T-helper 17 cell (primary cell): Measurements from ENCODE around the gene JAZF1. TPM values are rescaled to one million over a fixed set of nuclear protein-coding genes. Genes with fewer than 3 reads are reported as not detected.
A peak's percentile ranks its signal among the peaks of the same experiment; 100 is the strongest.

ENCODE experiments used
- ATAC-seq: fragments of 150-1000 bp; cut with Tn5 transposase; 2 replicates; pipeline ENCODE4 v1.10.0; 2021; ENCODE audit warnings: mild to moderate bottlenecking, moderate library complexity
- DNase-seq, 3 donors: peaks; one replicate each; pipeline versions ENCODE4 v3.0.0 to v3.0.0-alpha.2; 2020 to 2021
- H3K9me3 ChIP-seq: one replicate; pipeline ENCODE4 v1.7.0; 2013; ENCODE audit warnings: low read length, mild to moderate bottlenecking; ENCODE audit not compliant: control insufficient read depth, poor library complexity, severe bottlenecking
- H3K27ac Mint-ChIP-seq: one replicate; pipeline ENCODE4 v1.8.0; 2022; ENCODE audit warnings: mild to moderate bottlenecking, moderate library complexity, mixed read lengths
- H3K27me3 Mint-ChIP-seq: one replicate; pipeline ENCODE4 v1.8.0; 2022; ENCODE audit warnings: mixed read lengths
- H3K36me3 Mint-ChIP-seq: one replicate; pipeline ENCODE4 v1.8.0; 2022; ENCODE audit warnings: low read depth, mixed read lengths
- H3K4me1 Mint-ChIP-seq: one replicate; pipeline ENCODE4 v1.8.0; 2022; ENCODE audit warnings: mild to moderate bottlenecking, mixed read lengths
- H3K4me3 Mint-ChIP-seq: one replicate; pipeline ENCODE4 v1.8.0; 2022; ENCODE audit warnings: mild to moderate bottlenecking, moderate library complexity, mixed read lengths
- total RNA-seq, 4 donors: library from RNA in 2 of 4; stranded (reverse) in 2 of 4; gene quantifications; one replicate each; pipeline ENCODE4 v1.2.3 and lab custom pipeline; 2022 to 2026

Gene JAZF1
- total RNA-seq, 2 donors from 2014 or later, result 12.4 to 13.4 TPM

DNA sequence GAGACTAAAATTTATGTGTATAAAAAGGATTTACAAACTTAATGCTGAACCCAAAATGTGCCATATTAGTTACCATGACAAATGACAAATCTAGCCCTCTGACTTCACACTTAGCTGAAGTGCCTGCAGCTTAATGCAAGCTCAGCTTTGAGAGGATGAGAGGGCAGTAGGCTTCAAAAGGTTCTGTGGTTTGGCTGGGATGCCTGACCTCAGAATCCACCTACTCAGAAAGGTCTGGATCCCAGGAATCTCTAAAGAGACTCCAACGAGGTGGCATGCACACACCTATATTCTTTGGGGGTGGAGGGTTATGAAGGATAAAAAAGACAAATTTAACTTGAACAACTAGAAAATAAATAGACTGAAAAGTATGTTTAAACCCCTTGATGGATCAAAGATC lies 227.2 kb downstream of the JAZF1 start:
- H3K4me1 Mint-ChIP-seq, result peaks cover 22% of the 10 kb centered on the region
- no peaks in the 10 kb centered on the region for H3K27me3 Mint-ChIP-seq
- H3K27ac Mint-ChIP-seq, result no peak overlapping the region
- peaks cover 8% of the 10 kb centered on the region for H3K36me3 Mint-ChIP-seq
- no peaks in the 10 kb centered on the region for H3K9me3 ChIP-seq
- ATAC-seq, result no peak
- DNase-seq, result no peak
- H3K4me3 Mint-ChIP-seq, result no peak overlapping the region

DNA sequence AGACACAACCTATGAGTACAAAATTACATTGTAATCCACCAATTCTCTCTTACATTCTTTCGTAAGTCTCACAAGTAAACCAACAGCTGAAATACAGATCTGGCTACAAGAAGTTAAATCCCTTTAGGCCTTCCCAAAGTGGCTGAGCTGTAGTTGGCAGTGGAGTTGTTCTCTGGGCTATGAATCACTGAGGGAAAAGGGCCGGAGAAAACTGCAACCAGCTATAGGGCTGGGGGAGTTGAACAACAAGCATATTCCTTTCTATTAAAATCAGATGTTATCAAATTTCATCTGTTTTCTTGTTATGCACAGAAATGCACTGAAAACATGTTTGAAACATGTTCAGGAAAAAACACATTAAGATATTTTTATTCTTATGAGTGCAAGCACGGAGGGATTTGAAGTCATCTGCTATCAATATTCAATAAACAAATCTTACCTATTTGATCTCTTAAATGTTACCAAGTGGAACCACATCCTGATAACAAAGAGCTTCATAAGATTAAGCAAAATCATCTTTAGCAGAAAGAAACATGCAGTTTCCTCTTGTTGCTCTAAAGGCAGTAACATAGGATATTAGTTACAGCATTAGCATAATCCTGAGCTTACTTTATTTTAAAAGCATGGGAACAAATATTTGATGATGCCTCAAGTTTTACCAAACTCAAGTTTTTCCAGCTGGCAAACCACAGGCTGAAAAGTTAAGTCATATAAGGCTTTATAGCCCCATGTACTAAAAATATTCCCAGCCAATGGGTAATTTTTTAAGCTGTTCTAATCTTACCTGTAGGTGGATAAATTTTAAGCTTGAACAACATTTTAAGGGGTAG lies 227.9 kb downstream of the JAZF1 start:
- Mint-ChIP-seq H3K27ac (no peak overlapping the region), H3K27me3 (no peaks in the 10 kb centered on the region), H3K4me3 (no peak overlapping the region), H3K4me1 (peaks cover 24% of the 10 kb centered on the region), H3K36me3 (peaks cover 11% of the 10 kb centered on the region)
- DNase-seq (no peak), ATAC-seq (peak; percentile 30)
- H3K9me3 ChIP-seq, result no peaks in the 10 kb centered on the region

DNA sequence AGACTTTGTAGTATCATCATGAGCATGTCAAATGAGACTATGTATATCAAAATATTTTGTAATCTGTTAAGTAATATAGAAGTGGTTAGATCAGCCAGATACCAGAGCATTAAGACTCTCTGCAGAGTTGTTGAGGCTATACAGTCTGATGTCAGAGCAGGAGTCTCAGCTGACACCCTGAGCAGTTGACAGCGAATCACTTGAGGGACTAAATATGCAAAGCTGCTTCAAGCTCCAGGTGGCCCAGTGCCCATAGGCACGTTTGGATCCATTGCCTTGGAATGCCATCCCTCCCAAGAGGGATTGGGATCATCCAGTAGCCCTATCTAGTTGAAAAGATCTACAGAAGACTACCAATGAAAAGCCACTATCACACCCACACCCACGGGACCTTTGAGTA lies 230.5 kb downstream of the JAZF1 start:
- no peak overlapping the region for H3K4me3 Mint-ChIP-seq
- peaks cover 14% of the 10 kb centered on the region for H3K36me3 Mint-ChIP-seq
- H3K27ac Mint-ChIP-seq, result no peak overlapping the region
- ATAC-seq (no peak), DNase-seq (no peak)
- no peaks in the 10 kb centered on the region for H3K27me3 Mint-ChIP-seq
- H3K9me3 ChIP-seq, result no peaks in the 10 kb centered on the region
- H3K4me1 Mint-ChIP-seq, result peaks cover 26% of the 10 kb centered on the region

DNA sequence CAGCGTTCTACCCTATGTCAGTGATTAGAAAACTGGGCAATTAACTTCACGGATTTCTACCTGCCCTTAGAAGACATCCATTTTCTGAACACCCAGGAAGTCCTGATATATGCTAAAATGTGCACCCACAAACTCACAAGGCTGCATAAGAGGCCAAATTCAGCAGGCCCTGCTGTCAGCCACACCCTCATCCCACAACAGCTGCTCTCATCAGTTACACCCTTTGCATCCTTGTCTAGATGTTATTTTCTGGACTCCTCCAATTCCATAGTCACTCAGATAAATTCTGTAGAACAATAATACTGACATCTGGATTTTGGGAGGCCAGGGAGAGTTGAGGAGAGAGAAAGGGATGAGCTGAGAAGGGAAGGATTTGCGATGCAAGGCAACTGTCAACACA lies 231.7 kb downstream of the JAZF1 start:
- H3K27ac Mint-ChIP-seq, result peak overlapping the region; percentile 62
- peaks cover 14% of the 10 kb centered on the region for H3K36me3 Mint-ChIP-seq
- no peak overlapping the region for H3K4me3 Mint-ChIP-seq

DNA sequence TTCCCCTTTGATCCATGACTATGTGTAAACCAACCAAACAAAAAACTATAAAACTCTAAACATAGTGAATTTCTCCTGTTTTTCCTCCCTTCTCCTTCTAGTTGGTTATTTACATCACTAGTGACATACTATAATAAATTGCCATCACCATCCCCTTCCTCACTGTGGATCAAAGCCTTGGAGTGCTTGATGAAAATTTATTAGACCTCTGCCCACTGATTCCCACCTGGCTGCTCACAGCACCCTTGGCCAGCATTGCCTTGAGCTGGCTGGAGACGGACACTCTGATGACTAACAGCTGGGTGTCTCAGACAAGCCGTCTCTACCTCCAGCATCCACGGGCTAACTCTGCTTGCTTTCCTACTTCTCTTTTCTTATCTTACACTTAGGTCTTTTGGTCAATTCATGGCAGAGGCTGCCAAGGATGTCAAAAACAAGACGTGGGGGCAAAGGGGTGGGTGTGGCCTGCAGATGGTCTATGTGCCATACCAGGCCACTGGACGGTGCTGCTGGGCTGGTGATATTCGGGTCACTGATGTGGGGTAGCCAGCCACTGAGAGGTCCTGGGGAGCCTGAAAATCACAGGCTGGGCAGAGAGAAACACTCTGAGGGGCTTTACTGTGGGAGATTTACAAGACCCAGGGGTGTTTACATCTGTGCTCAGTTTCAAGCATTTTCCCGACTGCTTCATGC lies 232.9 kb downstream of the JAZF1 start:
- peaks cover 15% of the 10 kb centered on the region for H3K4me1 Mint-ChIP-seq

More for the DNA sequence above, 231.7 kb downstream of the JAZF1 start:
- no peak for DNase-seq
- no peak for ATAC-seq
- Mint-ChIP-seq H3K27me3 (no peaks in the 10 kb centered on the region), H3K4me1 (peaks cover 21% of the 10 kb centered on the region)
- no peaks in the 10 kb centered on the region for H3K9me3 ChIP-seq

DNA sequence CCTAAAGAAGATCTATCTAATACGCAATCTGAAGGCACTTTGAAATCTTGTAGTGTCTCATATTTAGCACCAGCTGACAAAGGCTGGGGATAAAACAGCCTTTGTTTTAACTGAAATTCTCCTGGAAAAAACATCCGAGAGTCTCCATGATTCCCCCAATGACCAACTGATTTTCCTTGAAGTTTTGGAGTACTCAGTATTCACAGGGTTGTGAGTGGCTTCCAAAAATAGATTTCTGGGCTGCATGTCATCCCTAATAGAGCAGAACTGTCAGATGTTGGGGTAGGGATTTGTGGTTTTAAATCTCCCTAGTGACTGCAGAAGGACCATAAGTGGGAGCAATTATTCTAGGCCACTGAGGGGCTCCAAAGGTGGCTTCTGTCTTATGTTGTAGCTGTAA lies 234.2 kb downstream of the JAZF1 start:
- Mint-ChIP-seq H3K4me1 (peaks cover 9% of the 10 kb centered on the region), H3K4me3 (no peak overlapping the region), H3K27me3 (no peaks in the 10 kb centered on the region), H3K27ac (no peak overlapping the region), H3K36me3 (peaks cover 14% of the 10 kb centered on the region)
- no peak for ATAC-seq
- no peaks in the 10 kb centered on the region for H3K9me3 ChIP-seq
- DNase-seq, result no peak

More for the DNA sequence above, 232.9 kb downstream of the JAZF1 start:
- Mint-ChIP-seq H3K27ac (no peak overlapping the region), H3K27me3 (no peaks in the 10 kb centered on the region), H3K36me3 (peaks cover 14% of the 10 kb centered on the region), H3K4me3 (no peak overlapping the region)
- no peaks in the 10 kb centered on the region for H3K9me3 ChIP-seq
- DNase-seq (no peak), ATAC-seq (no peak)

DNA sequence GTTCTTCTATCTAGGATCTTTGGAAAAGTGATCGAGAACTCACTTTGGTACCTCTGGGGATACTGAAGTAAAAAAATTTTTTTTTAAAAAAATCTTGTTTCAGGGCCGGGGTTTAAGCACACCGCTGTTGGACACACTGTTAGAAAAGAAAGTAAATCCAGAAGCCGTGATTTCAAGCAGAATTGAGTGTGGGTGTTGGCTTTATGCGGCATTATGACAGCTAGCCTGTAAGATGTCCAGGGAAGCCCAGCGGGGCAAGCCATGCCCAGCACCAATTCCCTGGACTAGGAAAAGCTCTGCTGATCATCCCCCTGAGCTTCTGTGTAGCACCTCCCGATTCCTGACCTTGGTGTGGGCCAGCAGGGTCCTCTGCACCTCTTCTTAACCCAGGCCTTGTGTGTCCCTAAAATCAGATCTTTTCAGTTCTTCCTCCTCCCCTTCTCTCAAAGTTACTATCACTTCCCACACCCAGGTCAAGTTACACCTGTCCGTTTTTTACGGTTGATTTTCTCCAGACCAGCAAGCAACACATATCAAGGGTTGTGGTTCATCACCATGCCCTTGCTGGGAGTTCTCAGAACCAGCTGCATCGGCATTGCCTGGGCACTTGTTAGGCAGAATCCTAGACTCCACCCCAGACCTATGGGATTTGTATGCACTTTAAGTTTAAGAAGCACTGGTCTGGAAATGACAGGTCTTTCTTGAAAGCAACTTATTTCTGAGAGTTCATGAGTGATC lies 235.4 kb downstream of the JAZF1 start:
- Mint-ChIP-seq H3K27me3 (no peaks in the 10 kb centered on the region), H3K36me3 (peaks cover 15% of the 10 kb centered on the region), H3K27ac (no peak overlapping the region), H3K4me3 (no peak overlapping the region), H3K4me1 (peaks cover 10% of the 10 kb centered on the region)
- DNase-seq (no peak), ATAC-seq (no peak)
- H3K9me3 ChIP-seq, result no peaks in the 10 kb centered on the region

DNA sequence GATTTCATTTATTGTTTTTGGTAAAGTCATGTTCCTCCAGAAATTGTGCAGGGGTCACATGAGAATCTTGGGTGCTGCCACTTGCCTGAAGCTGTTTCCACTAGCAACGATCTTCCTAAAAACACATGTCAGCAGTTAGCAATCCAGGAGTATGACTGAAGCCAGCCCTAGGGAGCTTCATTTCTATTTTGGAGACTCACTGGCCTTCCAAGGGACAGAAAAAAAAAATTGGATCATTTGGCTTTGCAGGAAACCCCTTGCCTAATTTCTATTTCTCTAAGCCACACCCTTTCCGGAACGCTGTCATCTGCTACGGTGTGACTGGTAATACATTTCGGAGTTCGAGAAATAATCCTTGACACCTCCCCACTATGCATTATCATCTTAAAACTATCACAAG lies 236.0 kb downstream of the JAZF1 start:
- no peaks in the 10 kb centered on the region for H3K27me3 Mint-ChIP-seq
- H3K9me3 ChIP-seq, result no peaks in the 10 kb centered on the region
- H3K36me3 Mint-ChIP-seq, result peaks cover 13% of the 10 kb centered on the region
- DNase-seq (no peak), ATAC-seq (no peak)
- H3K4me3 Mint-ChIP-seq, result no peak overlapping the region
- H3K4me1 Mint-ChIP-seq, result peaks cover 12% of the 10 kb centered on the region
- no peak overlapping the region for H3K27ac Mint-ChIP-seq

DNA sequence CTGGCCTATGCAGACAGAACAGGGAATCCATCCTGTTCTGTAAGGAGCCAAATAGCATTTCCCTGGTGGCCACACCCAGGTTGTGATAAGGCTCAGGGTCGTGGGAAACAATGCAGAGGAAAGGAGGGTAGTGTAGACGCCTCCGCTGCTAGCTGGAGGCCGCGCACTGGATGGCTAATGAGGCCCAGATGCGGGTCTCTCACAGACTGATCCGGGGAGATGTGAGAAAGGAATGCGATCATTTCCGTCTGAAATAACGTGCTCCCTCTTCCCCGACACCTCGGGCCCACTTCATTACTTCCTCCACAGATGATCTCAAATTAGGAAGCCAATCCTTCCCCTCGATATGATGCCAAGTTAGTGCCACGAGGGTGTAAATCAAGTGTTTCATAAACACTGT lies 237.4 kb downstream of the JAZF1 start:
- H3K27me3 Mint-ChIP-seq, result no peaks in the 10 kb centered on the region
- H3K4me3 Mint-ChIP-seq, result no peak overlapping the region
- H3K4me1 Mint-ChIP-seq, result peaks cover 6% of the 10 kb centered on the region
- no peak for ATAC-seq
- no peak overlapping the region for H3K27ac Mint-ChIP-seq
- no peak for DNase-seq
- no peaks in the 10 kb centered on the region for H3K9me3 ChIP-seq
- peaks cover 7% of the 10 kb centered on the region for H3K36me3 Mint-ChIP-seq

DNA sequence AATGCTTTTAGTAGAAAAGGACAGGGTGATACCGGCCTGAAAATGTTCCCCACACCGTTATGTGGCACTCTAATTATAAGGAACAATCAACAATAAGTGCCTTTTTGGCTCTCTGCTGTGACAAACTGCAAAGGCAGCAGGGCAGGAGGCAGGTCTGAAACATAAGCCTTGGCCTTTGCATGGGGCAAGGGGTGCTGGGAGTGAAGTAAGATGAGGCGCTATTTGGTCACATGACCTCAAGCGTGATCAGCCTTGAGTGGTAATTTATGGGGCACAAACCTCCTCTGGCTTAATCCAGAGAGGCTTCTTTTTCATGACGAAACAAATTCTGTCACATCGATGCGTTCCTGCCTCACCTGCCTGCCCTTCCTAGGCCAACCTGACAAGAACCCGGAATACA lies 237.9 kb downstream of the JAZF1 start:
- no peaks in the 10 kb centered on the region for H3K9me3 ChIP-seq
- no peak for ATAC-seq
- DNase-seq, result no peak
- Mint-ChIP-seq H3K27ac (no peak overlapping the region), H3K27me3 (no peaks in the 10 kb centered on the region), H3K4me3 (no peak overlapping the region), H3K36me3 (peaks cover 5% of the 10 kb centered on the region), H3K4me1 (peaks cover 5% of the 10 kb centered on the region)

DNA sequence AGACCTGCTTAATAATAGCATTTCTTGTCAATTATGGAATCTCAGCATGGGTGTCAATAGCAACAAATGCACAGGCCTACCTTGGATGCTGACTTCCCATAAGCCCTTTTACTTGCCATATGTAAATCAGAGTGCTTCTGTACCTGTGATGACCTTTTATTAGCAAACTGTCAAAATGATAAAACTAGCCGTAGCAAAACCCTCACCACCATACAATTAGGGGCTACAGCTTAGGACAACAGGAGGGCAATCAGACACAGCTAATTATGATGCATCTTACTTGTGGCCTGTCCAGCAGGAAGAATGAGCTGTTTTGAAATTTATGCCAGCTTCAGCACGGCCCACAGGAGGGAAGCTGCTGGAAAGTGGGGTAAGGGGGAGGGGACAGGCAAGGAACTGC lies 239.1 kb downstream of the JAZF1 start:
- Mint-ChIP-seq H3K36me3 (peaks cover 4% of the 10 kb centered on the region), H3K4me3 (no peak overlapping the region), H3K27ac (no peak overlapping the region), H3K4me1 (peaks cover 4% of the 10 kb centered on the region), H3K27me3 (no peaks in the 10 kb centered on the region)
- no peak for ATAC-seq
- H3K9me3 ChIP-seq, result no peaks in the 10 kb centered on the region
- no peak for DNase-seq

DNA sequence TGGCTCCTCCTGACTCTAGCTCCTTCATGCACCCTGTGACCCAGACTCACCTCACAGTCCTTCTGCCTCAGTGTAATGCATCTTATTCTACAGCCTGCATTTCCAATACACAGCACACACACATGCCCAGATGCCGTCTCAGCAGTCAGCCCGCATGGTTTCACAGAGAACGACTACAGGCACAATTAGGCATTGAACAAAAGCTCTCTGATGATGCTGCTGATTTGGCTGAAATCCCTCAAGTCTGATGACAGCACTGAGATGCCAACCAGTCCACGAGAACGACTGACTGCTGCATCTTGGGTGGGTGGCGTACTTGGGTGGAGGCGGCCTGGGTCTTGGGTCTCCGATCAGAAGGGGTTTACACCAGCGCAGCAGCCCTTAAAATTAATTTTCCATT lies 240.3 kb downstream of the JAZF1 start:
- ATAC-seq, result no peak
- H3K4me1 Mint-ChIP-seq, result peaks cover 4% of the 10 kb centered on the region
- DNase-seq, result no peak

DNA sequence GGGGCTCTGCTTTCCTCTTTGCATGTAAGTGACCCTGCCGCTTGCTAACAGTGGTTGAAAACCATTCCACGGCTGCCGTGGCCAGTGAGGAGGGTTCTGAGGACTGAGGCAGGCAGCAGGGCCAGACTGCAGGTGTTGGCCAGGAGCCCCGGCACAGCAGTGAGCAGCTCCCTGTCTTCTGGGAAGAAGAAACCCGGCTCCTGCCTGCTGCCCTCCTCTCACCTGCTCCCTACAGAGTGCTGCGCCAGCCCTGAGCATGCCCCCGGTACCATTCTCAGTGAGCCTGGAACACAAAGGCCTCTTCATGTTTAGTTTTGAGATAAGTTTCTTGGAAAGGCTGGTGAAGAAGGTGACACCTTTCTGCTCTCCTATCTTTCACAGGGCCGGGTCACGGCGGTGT lies 240.7 kb downstream of the JAZF1 start:
- no peak overlapping the region for H3K27ac Mint-ChIP-seq
- H3K36me3 Mint-ChIP-seq, result peaks cover 2% of the 10 kb centered on the region
- ATAC-seq (no peak), DNase-seq (no peak)
- H3K27me3 Mint-ChIP-seq, result no peaks in the 10 kb centered on the region
- H3K9me3 ChIP-seq, result no peaks in the 10 kb centered on the region
- H3K4me1 Mint-ChIP-seq, result peaks cover 4% of the 10 kb centered on the region
- H3K4me3 Mint-ChIP-seq, result no peak overlapping the region

More for the DNA sequence above, 240.3 kb downstream of the JAZF1 start:
- no peaks in the 10 kb centered on the region for H3K27me3 Mint-ChIP-seq
- H3K4me3 Mint-ChIP-seq, result no peak overlapping the region
- H3K9me3 ChIP-seq, result no peaks in the 10 kb centered on the region
- H3K27ac Mint-ChIP-seq, result no peak overlapping the region
- H3K36me3 Mint-ChIP-seq, result peaks cover 3% of the 10 kb centered on the region
